Measurements from ENCODE around the gene ASNSD1.

Gene ASNSD1

DNA sequence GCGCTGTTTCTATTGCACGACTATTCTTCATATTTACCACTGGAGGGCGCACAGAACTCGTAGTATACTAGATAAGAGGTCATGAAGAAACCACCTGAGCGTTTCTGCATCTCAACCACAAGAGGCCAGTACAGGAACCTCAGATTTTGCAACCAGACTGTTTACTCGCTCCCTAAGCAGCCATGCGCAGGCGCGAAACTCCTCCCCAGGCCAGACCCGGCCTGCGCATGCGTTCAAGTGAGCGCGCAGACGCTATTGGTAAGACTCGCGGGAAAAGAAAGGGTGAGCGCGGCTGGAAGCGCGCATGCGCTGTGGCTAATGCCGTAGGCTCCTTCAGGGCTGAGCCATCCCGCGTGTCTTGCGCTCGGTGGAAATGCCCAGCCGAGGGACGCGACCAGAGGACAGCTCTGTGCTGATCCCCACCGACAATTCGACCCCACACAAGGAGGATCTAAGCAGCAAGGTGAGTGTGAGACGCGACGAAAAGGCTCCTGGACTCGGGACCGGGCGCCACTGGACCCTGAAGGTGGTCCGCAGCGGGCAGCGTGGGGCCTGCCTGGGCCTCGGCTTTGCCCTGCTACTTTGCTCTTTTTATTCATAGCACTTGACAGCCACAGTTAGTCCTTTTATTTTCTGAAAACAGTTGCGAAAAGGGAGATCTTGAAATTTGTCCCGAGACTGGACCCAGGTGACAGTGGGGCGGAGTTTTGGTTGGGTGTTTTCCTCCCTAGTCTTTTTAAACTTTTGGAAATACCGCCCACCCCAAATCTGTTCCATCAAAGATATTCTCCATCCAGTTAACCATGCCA, at the start of gene ASNSD1:
ASNSD1 (plus strand) TSS at position 312 of the 809 bp plus-strand sequence. CDS start 4,674 bp downstream, outside the sequence.
- DNase-seq = peak; percentile 99

DNA sequence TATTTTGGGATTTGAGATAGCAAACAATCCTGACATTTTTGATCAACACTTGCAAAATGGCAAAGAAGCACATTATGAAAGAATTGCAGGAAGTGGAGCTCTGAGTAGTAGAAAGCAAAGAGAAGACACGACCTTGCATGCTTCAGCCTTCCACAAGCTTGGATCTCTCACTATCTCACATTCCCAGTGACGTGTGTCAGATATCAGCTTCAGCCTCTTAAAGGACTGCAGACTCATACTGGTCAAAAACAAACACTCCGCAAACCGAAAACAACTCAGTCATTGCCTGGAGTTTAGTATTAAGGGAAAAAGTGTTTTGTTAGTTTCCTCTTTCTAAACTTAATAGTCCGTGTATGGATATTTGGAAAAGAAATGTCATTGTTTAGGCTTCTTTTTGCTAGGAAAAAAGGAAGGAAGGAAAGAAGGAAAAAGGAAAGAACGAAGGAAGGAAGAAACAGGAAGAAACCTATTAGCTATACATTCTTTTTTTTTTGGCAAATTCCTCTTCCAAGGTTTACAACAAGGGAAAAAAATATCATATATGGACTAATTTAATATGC, 48.1 kb upstream of the ASNSD1 start:
- peak; percentile 87 for DNase-seq

DNA sequence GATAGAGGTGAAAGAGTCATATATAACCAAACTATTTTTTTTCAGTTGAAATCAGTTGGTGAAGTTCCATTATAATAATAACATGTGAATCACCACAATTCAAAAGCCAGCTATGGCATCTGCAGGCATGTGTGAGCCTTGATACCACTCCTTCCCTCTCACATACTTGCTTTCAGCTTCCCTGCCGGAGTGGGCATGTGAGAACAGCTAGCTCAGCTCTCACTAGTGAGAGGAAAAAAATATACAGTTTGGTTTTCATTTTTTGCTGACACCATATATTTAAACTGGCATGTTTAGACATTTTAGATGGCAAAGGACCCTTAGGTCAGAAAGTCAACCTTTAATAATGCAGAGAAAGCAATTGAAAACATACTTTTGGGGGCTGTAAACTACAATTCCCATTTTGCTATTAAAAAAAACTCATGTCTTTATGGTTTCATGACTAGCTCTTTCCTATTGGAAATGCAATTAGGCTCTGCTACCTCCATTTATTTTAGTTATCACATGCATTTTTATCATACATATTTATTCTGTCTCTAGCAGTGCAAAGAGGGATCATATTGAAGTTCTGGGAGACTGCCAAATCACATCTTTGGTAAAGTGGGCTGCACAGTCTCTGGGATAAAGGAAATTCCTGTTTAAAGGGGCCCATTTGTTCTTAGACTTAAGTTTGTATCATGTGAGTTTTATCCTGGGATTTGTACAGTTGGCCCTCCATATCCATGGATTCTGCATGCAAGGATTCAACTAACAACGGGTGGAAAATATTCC, 47.4 kb upstream of the ASNSD1 start:
- DNase-seq = peak; percentile 53

DNA sequence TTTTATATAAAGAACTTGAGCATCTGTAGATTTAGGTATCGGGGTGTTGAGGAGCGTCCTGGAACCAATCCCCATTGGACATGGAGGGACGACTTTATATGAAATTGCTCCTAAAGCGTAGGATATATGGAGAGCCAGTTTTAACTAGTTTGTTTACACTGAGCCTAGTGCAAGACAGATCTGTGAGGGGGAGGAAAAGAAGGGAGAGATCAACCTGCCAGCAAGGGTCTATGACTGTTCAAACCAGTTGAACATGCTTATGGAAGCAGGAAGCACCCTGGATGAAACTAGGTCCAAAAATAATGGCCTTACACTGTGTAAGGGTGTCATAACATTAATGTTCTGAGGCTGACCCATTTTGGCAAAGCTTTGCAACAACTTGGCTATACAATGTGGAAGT, 46.7 kb upstream of the ASNSD1 start:
- peak; percentile 11 for DNase-seq

DNA sequence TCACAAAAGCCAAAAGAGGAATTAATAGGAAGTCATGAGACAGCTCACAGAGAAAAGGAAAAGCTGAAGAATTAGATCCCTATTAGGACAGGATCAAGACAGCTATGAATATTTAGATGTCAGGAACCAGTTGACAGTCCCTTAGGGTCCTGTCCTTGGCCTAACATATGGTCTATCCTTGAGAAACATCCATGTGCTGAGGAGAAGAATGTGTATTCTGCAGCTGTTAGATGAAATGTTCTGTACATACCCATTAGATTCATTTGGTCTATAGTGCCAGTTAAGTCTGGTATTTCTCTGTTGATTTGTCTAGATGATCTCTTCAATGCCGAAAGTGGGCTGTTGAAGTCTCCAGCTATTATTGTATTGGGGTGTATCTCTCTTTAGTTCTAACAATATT, 43.1 kb upstream of the ASNSD1 start:
- no peak for DNase-seq

DNA sequence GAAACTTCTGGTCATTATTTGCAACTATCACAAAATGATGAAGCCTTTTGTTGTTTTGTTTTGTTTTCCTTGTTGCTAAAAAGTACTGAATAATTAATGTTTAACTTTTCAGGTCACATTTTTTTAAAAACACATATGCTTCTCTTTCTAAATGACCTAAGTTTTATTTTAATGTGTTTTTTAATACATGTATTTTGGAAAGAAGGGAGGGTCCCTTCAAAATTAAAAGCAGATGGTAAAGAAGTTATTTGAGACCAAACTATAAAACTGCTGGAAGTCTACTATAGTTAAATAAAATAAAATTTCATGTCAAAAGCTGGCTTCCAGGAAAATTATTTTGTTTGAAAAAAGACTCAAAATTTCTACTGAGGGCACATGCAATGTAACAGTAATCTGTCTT, 39.5 kb upstream of the ASNSD1 start:
- no peak for DNase-seq

DNA sequence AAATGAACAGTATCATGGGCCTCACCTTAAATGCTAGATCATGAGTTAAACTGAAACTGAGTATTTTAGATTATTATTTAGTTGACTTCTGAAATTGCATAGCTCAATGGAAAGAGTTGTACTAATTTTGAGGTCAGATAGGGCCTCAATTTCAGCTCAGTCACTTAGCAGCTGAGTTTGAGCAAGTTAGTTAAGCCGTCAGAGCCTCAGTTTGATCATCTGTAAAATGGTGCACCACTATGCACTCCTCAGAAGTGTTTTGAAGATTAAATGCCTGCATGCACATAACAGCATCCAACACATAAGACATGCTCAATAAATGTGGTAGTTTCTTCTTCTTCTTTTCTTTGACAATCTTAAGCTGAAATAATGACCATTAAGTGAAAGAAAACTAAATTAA, 38.2 kb upstream of the ASNSD1 start:
- DNase-seq = no peak

DNA sequence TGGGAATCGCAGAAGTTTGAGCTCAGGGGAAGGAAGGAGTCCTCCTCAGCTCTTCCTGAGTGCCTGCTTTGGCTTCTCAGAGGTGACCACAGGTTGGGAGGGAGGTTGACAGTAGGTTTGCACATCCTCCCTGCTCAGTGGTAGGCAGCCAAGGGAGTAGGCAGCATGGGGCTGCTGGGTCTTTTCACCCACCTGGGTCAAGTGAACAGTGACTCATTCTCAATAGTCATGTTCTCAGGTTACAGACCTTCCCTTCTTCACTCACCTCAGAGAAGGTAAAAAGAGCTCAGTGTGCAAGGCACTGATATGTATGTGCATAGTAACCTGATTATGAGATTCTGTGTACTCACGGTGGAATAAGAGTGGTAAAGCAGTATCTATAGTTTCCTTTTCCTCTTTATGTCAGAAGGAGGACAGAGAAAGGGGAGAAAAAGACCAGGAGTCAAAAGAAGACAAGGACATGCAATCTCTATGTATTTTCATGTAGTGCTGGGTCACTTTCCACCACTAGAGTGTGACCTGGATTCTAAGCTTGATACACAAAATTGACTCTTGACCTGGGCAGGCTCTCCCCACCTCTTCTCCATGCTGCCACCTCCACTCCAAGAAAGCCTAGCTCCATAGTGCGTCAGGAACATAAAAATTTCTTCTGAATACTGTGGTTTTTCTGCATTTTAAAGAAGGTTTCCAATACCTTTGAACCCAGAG, 36.5 kb upstream of the ASNSD1 start:
- peak; percentile 90 for DNase-seq

DNA sequence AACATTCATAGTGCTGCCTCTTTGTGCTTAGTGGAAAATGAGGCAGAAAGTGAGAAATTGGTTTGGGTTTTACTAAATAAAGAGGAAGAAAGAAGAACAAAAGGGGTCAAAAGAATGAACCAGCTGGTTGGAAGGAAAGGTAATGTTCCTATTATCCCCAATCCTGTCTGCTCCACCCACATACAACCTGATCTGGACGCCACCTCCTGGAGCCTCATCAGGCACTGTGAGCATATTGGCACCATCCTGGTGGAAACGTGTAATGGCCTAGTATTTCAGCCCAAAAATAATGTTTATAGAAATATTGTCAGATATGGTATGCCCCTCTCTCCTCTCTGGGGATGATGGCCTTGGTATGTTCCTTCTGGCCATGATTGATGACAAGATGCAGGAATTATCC, 35.6 kb upstream of the ASNSD1 start:
- no peak for DNase-seq

DNA sequence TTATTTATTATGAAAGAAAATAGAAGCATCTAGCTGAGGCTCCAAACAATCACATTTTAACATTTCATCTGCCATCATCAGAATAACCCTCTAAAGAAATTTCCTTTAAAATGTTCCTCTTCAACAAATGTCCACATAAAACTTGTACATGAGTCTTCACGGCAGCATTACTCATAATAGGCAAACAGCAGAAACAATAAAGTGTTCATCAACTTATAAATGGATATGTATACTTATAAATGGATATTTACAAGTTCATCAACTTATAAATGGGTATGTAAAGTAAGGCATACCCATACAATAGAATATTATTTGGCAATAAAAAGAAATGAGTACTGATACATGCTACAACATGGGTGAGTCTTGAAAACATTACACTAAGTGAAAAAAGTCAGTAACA, 33.5 kb upstream of the ASNSD1 start:
- DNase-seq = no peak

DNA sequence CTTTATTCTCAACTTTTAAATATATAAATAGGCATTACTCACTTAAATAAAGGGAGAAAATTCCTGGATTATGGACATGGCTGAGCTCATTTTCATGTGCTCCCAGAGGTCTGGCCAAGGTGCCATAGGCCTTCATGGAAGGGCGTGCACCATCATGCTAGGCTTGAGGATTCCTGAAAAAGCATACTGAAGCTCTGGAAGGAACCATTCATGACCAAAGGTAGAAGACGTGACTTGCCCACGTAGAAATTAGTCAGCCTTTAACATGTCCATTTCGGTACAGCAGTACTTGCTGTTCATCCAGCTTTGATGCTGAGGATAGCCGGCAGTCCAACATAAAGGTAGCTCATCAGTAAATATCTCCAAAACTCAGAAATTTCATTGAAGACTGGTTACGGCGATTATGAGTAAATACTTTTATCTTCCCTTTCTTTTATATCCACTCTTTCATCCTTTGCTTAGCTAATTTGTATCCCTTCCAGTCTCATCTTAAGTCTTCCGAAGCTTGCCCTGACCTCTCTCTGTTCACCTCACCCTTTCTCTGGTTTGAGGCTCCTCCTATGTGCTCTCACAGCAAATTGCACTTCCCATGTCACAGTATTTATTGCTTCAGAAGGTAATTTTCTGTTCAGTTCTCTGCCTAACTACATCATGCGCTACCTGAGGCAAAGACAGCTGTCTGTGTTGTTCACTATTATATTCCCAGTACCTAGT, 32.3 kb upstream of the ASNSD1 start:
- DNase-seq = no peak

DNA sequence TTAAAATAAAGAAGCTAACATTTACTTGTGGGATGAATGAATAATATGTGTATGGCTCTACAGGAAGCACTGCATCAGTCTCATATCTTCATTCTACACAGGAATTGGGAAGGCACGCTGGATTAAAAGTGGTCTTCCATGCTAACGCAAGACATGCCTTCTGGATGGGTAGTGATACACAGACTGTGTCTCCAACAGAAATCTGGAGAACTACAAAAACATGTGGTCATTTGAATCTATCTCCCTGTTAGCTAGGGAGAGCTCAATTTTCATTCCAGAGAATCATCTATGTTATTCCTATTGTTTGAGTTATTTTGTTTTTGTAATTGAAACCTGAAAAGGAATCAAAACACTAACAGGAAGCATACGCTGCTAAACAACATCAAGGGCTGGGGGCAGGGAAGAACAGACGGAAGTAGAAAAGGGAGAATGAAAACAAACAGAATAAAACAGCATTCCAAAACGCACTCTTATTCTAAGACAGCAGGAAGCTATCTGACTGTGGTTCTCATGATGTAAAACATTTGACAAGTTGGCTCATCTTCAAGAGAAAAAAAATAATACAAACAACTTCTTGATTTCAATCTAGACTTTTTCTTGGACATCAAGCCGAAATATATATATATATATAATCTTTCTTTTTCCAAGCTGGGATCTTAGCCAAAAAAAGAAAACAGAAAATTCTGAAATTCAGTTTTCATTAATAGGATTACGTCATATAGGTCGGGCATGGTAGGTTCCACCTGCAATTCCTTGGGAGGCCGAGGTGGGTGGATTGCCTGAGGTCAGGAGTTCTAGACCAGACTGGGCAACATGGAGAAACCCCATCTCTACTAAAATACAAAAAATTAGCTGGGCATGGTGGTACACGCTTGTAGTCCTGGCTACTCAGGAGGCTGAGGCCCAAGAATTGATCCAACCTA, 31.5 kb upstream of the ASNSD1 start:
- DNase-seq = no peak

DNA sequence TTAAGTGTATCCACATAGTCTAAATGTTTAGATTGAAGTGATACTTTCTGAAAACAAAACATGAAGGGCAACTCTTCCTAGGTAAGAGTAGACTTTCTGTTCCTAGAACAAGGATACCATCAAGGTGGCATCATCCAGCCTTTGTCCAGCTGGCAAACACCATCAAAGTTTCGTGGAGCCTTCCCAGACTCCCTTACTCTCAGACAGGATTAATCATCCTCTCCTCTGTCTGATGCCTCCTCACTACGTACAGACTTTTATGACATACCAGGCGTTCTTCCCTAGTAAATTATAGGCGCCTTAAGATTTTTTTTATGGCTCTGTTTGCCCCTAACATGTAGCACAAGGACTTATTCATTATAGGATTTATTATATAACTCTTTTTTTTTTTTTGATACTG, 29.4 kb upstream of the ASNSD1 start:
- DNase-seq = no peak

DNA sequence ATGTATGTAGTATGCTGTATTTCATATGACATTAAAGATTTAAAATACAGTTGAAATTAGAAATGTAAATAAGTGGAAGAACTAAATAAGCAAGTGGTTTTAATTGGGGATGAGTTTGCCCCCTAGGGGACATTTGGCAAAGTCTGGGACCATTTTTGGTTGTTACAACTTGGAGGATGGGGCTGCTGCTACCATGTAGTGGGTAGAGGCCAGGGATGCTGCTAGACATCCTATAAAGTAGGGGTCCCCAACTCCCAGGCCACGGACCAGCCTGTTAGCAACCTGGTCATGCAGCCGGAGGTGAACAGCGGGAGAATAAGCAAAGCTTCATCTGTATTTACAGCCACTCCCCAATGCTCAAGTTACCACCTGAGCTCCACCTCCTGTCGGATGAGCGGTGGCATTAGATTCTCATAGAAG, 27.9 kb upstream of the ASNSD1 start:
- DNase-seq = peak; percentile 14

DNA sequence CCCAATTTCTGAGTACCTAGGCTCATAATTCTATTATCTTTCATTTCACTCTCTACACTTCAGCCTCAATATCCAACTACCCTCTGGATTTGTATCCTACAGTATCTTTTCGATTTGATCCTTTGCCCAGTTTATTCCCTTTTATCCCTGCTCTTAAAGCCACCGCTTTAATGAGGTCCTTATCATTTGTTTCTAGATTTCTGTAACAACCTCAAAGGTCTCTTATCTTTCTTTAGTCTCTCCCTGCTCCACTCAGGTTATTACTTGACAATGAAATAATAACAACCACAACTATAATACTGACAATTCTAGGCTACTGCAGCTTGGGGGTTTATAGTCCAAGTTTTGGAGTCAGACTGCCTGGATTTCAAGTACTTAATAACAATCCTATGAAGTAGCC, 25.9 kb upstream of the ASNSD1 start:
- no peak for DNase-seq

DNA sequence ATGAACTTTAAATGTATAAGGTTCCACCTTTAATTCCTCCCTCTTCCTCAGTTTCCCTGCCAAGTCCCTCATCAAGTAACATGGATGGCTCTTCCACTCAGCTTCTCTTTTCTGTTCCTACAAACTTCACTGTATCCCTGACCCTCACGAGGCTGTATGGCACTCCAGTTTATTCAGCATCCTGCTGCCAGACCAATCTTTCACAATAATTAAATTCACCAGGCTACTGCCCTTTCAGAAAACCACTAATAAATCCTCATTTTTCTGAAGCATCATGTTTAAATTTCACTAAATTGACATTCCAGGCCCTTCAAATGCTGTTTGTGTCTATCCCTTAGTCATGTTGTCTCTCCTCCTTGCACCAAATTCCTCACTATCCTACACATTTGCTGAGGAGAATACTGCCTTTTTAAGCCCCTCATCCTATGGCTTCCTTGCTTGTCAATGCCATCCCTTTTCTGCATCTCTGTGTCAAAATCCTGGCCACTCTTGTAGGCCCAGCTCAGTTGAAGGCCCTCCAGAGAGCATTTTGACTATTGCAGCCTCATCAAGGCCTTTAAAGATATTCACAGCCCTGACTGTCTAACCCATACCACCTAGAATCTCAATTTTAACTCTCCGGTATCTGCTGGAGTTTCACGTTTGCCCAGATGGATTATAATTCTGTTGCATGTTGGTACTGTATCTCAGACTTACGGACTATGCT, 22.8 kb upstream of the ASNSD1 start:
- no peak for DNase-seq

DNA sequence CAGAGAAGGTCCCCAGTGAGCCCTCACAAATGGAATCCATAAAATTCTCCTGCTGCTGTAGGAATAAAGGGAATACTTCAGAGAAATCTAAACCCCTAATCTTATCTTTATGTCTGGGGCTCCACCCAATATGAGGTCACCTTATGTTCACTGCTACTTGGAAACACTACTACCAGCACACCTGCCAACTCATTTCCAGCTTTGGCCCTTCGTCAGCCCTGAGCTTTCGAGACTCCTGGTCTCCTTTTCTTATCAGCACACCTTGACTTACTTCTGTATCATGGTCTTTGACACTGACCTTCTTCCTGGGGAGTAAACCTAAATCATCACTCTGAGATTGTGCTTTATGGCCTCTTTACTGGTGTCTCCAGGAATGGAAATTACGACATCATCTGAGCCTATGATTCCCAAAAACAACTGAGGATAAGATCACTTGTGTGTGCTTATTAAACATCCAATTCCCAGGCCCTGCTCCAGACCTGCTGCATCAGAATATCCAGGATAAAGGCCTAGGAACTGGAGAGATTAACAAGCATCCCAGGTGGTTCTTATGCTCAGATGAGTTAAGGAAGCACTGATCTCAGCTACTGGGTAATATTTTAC, 22.2 kb upstream of the ASNSD1 start:
- DNase-seq = no peak

DNA sequence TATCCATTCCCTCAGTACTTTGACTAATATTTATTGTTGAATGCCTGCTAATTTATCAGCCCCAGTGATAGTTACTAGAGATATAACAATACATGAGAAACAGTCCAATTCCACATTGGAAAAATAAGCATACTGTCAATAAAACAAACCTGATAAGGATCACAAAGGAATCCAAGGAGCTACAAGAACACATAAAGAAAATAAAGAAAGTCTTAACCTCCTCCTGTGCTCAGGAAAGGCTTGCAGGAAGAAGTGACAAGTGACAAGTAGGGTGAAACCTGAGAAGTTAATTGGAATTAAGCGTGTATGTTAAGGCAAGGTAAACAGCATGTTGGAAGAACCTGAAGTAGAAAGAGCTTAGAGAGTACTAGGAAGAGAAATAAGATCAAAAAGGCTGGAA, 20.3 kb upstream of the ASNSD1 start:
- peak; percentile 11 for DNase-seq

DNA sequence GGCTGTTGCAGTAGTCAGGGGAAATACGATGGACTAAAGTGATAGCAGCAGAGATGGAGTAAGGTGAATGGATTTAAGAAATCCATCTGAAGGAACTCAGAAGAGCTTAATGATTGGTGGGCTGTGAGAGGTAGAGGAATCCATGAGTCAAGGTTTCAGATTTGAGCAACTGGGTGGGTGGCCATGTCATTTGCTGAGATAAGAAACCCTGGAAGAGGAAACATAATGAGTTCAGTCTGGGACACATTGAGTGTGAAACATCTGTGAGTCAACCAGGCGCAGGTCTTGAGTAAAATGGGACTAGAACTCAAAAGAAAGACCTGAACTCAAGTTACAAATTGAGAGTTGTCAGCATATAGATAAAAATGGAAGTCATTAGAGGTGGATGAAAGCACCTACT, 19.7 kb upstream of the ASNSD1 start:
- DNase-seq = no peak

DNA sequence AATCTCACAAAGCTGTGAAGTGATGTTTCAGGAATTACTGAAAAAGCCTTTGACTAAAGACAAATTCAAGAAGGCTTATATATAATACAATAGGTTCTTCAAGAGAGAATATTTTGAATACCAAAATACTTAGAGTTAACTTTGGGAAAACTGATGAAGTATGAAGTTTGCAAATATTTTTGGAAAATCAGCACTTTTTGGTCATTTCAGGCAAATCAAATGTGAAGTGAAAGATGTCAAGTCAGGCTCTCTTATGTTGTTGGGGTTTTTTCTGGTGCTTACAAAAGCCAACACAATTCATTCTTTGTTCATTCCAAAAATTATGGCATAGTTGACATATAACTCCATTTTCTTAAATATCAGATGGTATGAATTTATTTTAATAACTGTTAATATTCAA, 14.7 kb upstream of the ASNSD1 start:
- no peak for DNase-seq

Data from DMS53 (cell line).